Measurements from ENCODE around the gene NFASC.

GRCh38 chr1:204854286-204854685, 16.4 kb upstream of the NFASC start:
- TF ChIP-seq MYC (IDR thresholded peaks at IDR 0.05; ENCODE audit: low read depth, low read length) (no peak), CTCF (IDR thresholded peaks at IDR 0.05; ENCODE audit: extremely low read depth in 1 of 2, insufficient read depth in 1 of 2, low read depth in 1 of 2, low read length in 2 of 2) (no peak), POLR2AphosphoS5 (IDR thresholded peaks at IDR 0.05; ENCODE audit: insufficient read depth, low read depth, low read length) (no peak), EZH2 (IDR thresholded peaks at IDR 0.05; ENCODE audit: borderline replicate concordance, low read depth, low read length, severe bottlenecking) (no peak), MAX (IDR thresholded peaks at IDR 0.05; ENCODE audit: insufficient read depth, insufficient read length) (no peak)
